ENCODE results near the gene FBLN7.
A peak's percentile ranks its signal among the peaks of the same experiment; 100 is the strongest.

FBLN7 gene

DNA sequence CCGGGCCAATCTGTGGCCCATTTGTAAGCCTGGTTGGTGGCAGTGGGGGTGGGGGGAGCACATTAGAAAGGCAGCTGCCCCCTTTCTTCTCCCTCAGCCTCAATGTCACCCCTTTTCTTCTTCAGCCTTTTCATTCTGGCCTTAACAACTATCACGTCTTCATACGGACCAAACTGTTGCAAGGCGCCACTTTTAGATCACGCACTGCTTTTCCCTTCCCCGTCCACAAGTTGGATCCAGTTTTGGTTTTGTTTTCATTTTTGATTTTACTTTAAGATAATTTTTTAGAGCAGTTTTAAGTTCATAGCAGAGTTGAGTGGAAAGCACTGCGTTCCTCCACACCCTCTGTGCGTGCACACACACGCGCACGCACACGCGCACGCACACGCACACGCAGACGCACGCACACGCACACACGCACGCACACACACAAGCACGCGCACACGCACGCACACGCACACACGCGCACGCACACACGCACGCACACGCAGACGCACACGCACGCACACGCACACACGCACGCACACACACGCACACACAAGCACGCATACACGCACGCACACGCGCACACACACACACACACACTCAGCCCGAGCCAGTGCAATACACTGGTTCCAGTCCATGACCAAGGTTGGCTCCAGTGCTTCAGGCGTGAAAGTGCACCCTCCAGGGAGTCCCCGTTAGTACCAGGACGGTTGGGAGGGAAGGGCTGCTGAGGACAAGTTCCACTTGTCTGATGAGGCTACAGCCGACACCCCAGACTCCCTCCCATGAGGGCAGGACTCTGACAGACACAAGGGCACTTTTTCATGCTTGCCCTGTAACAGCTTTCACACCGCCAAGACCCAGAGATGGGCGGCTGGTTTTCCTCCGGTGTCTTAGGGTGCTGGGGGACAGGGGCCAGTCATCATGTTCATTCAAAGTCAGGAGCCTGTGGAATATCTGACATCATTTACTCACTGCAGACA, 22.4 kb downstream of the FBLN7 start:
- no peak for DNase-seq

DNA sequence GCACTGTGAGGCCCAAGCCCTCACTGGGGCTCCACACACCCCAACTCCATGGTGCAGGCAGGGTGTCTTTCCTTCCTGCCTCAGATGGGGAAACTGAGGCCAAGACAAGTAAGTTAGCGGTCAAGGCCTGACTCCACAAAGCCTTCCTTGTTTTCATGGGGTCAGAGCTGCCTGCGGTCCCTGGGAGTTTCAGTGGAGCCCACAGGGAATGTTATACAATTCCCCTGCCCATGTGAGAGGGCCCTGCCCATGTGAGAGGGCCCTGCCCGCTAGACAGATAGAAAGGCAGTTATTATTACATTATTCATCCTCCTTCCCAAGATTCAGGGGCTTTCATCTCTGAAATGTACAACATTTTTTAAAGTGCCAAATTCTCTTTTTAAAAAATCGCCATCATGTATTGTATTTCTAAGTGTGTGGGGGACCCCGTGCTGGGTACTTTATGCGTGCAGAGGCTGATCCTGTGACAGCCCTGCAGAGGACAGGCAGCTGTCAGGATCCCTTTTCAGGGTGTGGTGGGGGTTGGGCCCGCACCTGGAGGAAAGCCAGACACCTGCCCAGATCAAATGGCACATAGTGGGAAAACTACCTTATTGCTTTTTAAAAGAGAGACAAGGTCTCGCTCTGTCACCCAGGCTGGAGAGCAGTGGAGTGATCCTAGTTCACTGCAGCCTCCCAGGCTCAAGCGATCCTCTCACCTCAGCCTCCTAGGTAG, 23.4 kb downstream of the FBLN7 start:
- peak; percentile 43 for DNase-seq

DNA sequence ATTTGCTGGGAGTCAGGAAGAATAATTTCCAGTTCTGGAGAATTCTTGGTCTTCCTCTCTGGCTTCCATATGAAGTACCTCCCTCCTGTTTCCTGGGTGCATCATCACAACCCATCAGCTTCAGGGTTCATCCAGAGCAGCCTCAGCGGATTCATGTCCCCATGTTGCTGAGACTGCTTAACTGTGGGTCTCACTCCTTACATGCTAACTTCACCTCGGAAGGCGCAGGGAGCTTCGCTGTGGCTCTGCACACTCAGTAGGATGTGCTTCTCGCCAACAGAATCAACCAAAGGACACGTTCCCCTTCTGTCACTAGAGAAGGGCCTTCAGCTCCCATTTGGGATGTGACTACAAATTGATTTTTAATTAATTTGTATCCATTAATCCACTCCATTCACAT, 24.2 kb downstream of the FBLN7 start:
- no peak for DNase-seq

DNA sequence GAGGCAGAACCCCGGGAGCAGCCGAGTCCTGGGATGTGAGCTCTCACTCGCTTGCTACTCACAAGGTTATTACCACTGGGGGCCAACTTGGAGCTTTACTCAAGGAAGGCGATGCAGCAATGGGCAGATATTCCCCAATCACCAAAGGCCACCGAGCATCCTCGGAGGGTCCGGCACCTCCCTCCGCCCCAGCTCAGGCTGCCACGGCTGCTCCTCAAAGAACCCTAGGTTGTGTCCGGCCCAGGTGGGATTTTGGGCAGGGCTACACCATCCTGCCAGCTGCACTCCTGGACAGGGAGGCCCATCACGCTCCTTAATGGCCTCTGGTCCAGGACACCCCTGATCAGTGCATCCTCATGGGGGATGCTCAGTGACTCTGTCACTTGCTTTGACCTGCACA, 24.8 kb downstream of the FBLN7 start:
- no peak for DNase-seq

DNA sequence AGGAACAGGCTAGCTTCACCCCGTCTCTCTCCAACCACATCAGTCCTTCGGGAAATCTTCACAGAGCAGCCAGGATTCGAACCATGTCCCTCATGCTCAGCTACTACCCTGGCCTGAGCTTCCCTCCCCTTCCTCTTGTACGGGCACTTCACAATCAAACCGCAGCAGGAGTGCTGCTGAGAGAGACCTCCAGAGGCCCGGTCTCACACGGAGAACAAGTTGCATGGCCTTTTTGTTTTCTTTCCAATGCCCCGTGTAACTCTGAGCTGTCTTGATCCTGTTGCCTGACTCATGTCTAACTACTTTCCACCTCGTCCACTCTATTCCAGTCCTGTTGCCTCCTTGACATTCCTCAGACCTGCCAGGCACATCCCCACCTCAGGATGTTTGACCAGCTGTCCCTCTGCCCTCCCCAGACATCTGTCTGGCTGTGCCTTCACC, 25.4 kb downstream of the FBLN7 start:
- no peak for DNase-seq

DNA sequence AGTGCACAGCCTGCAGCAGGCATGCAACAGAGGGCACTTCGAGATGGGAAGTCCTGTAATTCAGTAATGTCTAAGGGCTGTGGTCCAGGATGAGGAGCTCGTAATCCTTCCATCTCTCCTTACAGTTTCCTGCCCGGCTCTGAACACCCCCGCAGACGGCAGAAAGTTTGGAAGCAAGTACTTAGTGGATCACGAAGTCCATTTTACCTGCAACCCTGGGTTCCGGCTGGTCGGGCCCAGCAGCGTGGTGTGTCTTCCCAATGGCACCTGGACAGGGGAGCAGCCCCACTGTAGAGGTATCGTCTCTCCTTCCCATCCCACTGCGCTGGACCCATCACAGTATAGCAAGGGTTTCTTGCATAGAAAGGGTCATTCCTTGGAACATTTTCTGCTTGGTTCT, 26.7 kb downstream of the FBLN7 start:
- DNase-seq, result no peak

DNA sequence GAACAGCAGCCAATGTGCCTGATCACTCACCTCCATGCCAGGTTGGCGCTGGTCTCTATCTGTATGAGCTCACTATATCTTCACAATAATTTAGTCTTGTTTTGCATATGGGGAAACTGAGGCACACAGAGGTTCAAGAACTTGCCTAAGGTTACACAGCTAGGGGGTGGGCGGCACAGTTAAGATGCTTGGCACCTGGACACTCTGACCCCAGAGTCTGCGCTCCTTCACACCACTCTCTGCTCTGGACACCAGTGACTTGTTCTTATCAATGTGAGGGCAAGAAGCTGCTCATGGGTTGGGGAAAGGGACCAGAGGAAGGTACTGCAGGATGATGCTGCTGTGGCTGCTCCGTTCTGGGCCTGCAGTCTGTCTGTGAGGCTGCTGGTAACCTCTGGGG, 27.1 kb downstream of the FBLN7 start:
- no peak for DNase-seq

DNA sequence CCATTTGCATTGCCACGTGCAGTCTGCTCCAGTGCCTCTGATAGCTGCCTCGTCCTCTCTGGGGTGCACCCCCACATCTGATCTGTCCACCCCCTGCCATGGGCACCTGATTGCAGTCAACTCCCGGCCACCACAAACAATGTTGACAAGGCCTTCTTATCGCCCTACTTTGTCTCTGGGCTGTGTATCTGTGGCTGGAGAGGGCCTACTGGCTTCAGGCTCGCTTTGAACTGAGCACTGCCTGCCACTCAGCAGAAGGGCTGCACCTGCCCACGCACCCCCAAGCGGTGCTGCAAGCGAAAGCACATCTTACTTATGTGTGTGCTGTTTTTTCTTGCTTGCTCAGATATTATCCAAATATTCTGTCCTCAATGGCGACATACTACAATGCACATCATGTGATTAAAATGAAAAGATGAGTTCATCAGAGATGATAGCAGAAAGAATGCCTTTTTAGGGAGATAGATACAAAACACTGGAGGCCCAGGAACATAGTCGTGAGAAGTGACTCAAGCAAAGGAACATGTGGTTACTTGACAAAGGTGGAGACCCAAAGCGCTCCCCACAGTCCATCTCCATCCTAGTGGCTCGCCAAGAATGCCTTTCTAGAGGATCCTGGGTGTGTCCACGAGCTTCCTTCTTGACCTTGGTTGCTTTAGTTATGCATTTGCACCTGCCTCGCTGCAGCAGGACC, 28.8 kb downstream of the FBLN7 start:
- no peak for DNase-seq

DNA sequence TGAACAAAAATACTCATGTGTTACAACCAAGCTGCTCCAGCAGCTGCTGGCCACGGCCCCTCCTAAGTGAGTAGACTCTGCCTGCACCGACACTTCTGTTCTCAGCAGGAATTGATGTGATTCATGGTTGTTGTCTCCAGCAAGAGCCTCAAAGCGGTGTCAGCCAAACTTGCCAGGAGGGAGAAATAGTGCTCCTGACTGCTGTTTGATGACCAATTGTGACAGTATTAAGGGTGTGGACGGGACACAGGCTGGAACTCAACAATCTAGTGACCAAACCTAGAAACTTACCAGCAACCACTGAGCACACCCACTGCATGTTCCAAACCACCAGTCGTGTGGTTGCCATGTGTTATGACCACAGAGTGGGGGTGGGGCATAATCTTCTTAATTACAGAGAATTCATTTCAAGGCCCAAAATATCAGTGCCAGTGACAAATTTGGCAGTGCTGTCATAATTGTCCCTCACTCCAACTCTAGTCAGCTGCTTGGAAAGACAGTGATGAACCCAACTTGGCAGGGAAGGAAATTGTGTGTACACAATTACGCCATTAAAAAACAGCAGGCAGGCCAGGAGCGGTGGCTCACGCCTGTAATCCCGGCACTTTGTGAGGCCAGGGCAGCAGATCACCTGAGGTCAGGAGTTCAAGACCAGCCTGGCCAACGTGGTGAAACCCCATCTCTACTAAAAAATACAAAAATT, 30.4 kb downstream of the FBLN7 start:
- peak; percentile 51 for DNase-seq

DNA sequence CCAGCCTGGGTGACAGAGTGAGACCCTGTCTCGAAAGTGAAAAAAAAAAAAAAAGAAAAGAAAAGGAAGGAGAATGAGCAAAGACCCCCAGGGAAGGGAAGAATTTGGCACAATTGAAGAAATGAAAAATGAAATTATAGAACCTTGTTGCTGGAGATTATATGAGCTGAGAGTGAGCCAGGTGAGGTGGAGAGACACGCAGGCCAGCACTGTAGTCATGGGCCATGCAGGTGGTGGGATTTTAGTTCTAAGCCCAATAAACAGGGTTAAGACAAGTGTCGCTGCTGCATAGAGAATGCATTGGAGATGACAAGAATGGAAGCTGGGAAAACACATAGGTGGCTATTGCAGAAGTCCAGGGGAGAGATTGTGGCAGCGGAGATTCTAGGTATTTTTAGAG, 32.3 kb downstream of the FBLN7 start:
- DNase-seq, result no peak

DNA sequence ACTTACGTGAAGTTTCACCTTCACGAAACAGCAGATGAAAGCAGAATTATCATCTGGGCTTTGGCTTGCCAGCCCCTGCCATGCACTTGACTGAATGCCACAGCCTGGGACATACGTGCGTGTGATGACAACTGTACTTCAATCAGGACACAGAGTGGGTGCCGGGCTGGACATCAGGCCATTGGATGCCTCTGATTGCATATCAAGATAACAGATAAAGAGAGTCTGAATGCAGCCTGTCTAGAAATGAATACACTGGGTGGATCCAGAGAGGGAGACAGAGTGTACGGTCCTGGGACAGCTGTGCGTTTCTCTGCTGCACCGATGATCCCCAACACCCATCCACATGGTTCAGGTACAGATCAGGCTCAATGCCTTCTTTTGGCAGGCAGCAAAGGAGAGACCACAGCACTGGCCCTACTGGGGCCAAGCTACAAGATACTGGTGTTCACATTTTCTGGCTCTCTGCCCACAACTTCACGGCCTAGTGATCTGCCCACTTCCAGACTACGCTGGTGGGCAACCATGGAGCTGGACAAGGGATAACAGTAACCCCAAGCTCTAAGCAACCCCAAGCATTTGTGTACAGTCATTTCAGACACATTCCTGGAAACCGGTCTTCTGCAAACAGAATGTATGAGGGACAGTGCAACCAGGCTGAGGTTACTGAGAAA, 35.6 kb downstream of the FBLN7 start:
- no peak for DNase-seq

DNA sequence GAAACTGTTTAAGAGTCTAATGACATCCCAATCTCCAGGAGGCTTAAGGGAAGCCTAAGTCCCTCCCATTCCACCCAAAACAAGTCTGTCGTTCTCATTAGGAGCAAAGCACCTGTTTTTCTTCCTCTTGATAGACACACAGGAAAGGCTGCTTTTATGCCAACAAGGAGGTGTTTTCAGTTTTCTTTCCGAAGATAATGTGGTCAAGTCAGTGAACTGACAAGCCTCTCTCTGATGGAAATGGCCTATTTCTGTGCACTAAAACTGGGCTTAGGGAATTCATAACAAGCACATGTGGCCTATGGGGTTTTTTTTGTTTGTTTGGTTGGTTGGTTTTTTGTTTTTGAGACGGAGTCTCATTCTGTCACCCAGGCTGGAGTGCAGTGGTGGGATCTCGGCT, 36.2 kb downstream of the FBLN7 start:
- no peak for DNase-seq

DNA sequence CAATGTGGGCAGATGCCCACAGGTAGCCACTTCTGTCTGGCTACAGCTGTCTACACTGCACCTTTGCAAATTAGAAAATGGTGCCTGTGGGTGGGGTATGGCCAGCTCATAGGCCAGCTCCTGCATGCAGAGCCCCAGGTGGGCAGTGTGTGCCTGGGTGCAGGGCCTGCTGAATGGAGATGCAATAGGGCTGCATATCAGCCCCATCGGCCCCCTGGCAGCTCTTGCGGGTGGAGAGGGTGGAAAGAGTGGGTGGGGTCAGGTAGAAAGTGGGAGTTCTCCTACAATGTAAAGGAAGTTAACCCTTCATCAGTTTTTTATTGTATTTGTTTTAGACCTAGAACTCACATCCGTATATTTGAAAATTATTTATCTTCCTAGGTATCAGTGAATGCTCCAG, 37.1 kb downstream of the FBLN7 start:
- no peak for DNase-seq

DNA sequence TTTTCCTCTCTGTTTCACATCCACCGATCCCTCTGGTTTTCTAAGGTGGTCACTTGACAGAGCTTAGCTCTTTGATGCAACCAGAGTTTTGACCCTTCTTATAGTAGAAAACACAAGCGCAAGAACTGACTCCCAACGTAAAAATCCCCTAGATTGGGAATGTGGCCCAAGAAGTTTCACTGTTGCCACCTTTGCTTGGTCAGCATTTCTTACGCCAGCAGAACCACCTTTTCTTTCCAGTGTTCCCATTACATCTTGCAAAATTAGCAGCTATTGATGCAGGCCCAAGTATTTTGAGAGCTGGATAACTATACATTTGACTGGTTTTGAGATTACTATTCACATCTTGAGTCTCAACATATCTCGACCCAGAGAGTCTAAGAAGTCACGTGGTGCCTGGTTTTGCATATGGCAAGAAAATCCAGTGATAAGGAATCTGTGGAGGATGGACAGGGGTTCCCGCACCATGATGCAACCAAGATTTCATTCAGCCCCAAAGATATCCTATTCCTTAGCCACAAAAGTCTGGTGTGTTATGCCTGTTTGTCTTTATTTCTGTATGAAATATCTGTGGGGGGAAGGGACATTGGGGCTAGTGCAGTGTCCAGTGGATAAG, 37.9 kb downstream of the FBLN7 start:
- no peak for DNase-seq

DNA sequence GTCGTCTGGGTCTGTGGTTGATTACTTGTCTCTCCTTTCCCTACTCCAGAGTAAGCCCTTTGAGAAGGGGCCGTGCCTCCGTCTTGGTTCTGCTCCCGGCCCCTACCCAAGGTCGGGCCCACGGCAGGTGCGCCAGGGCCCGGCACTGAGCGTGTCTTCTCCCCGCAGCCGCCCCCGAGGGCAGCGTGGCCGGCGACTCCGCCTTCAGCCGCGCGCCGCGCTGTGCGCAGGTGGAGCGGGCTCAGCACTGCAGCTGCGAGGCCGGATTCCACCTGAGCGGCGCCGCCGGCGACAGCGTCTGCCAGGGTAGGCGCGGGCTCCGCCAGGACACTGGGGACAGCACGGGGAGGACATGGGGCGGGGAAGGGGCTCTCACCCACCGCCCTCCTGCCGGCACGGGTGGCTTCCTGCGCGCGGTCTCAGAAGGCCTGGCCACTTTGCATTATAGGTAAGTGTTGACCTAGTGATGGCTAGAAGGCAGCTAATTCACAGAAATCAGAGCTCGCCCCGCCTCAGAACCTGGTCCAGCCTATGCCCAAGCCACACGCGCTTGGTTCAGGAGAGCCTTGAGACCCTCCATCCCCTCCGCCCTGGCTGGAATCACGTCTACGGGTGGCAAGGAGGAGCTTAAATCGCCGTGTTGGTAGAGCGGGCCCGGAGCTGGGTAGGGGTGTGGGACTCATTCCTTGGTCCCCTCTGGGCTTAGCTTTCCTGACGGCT, 43.5 kb downstream of the FBLN7 start:
- peak; percentile 81 for DNase-seq

DNA sequence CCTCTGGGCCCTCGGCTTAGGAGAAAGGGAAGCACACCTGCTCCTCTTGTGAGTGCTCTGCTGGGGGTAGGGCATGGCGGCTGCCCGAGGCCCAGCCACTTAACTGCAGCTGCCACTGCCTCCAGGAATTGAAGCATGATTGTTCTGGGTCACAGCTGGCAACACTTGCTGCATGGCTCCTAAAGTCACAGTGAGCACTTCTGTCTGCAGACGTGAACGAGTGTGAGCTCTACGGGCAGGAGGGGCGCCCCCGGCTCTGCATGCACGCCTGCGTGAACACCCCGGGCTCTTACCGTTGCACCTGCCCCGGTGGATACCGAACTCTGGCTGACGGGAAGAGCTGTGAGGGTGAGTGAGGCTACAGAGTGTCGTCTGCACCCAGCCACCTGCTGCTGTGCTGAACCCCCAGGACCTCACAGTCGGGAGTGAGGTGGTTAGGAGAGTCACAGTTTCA, 44.4 kb downstream of the FBLN7 start:
- DNase-seq, result peak; percentile 91

DNA sequence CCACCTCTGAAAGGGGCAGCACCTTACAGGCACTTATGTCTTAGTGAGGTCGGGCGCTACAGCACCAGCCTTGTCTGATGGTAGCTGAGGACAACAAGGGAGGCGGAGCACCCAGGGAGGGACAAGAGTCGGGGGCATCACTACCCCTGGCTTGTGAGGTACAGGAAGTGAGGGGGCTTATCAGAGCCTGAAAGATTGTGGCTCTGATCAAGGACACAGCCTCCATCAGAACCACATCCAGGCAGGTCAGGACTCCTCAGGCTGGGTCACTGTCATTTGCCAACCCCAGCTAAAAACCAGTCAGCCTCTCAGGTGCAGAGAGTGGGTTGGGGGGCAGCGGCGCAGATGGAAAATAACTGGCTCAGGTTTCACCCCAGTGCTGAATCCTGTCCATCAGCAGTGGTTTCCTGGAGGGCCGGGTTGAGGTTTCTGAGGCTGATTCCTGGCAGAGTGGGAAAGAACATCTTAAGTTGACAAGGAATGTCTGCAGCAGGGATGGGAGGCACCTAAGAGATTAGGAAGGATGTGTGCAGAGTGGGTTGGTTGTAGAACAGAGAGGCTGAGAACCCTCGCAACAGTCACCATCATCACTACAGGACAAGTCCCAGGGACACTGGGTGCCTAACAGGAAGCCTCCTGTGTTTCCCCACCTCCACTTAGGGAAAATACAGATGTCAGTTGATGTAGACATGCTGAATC, 45.3 kb downstream of the FBLN7 start:
- no peak for DNase-seq

DNA sequence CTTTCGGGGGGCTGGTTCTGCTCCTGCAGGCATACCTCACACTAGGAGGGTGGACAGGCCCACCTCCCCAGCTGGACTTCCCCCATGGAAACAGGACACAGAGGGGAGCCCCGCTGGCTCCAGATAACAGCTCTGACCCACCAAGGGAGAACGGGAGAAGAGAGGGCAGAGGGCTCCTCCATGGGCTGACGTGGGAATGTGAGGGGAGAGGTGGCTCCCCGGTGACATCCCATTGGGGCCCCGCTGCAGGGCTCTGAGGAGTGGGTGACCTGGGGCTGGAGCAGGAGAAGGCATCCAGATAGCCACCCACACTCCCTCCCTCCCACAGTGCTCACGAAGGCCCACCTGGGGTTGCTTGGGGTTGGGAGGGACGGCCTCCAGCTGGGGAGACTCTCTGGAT, 45.9 kb downstream of the FBLN7 start:
- DNase-seq, result no peak

DNA sequence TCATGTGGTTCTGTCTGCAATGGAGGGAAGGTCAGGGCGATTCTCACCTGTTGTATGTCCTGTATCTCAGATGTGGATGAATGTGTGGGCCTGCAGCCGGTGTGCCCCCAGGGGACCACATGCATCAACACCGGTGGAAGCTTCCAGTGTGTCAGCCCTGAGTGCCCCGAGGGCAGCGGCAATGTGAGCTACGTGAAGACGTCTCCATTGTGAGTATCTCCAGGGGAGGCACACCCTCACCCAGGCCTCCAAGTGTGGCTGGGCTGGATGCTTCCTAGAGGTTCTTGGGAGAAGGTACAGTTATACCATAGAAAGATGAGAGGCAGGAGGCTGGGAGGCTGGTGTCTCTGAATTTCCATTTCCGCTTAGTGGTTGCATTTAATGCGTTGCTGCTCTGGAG, 46.9 kb downstream of the FBLN7 start:
- no peak for DNase-seq

DNA sequence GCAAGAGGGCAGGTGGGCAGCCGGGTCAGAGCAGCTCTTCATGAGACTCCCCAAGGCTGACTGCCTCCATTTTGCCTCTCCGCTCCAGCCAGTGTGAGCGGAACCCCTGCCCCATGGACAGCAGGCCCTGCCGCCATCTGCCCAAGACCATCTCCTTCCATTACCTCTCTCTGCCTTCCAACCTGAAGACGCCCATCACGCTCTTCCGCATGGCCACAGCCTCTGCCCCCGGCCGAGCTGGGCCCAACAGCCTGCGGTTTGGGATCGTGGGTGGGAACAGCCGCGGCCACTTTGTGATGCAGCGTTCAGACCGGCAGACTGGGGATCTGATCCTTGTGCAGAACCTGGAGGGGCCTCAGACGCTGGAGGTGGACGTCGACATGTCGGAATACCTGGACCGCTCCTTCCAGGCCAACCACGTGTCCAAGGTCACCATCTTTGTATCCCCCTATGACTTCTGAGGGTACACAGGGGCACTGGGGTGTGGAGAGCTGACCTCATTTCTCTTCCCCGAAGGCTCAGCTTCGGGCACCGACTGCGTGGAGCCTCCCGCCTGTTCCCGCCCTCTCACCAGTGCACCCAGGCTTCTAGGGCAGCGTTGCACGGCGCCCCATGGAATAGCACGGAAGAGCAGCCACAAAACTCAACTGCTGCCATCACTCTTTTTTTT, 49.0 kb downstream of the FBLN7 start:
- DNase-seq, result no peak
